Gastroesophageal sphincter (tissue), 4 donors: ENCODE data around the gene NRXN3. TPM values are rescaled to one million over a fixed set of nuclear protein-coding genes. Genes with fewer than 3 reads are reported as not detected.
A peak's percentile ranks its signal among the peaks of the same experiment; 100 is the strongest.

Experiments
- ATAC-seq: fragments of 150-250 bp; one replicate; pipeline ENCODE4 v1.9.1; 2016; ENCODE audit warnings: mild to moderate bottlenecking, moderate library complexity
- H3K27ac ChIP-seq, 4 donors: fragments of 200-600 bp; sonication (generic) in 3 of 4; 1 replicate in 3 of 4; 2 replicates in 1 of 4; pipeline ENCODE4 v1.5.1; 2016 to 2019
- H3K27me3 ChIP-seq: fragments of 200-600 bp; sonication (generic); one replicate; pipeline ENCODE4 v1.5.1; 2019
- H3K36me3 ChIP-seq, 2 donors: fragments of 200-600 bp; sonication (generic); one replicate each; pipeline ENCODE4 v1.5.1; 2019; ENCODE audit warnings: control low read depth in 1 of 2
- H3K4me1 ChIP-seq, 3 donors: fragments of 200-600 bp; sonication (generic); 1 replicate in 2 of 3; 2 replicates in 1 of 3; pipeline ENCODE4 v1.5.1; 2016 to 2019; ENCODE audit warnings: control low read depth in 2 of 3
- H3K4me3 ChIP-seq, 2 donors: fragments of 200-600 bp; sonication (generic); one replicate each; pipeline ENCODE4 v1.5.1; 2019; ENCODE audit warnings: mild to moderate bottlenecking in 1 of 2, moderate library complexity in 1 of 2
- H3K9me3 ChIP-seq, 3 donors: fragments of 200-600 bp; sonication (generic); one replicate each; pipeline ENCODE4 v1.5.1; 2017 to 2019; ENCODE audit warnings: control low read depth in 2 of 3
- EP300 ChIP-seq: sonication (generic); formaldehyde crosslinking; IDR thresholded peaks from one replicate; pipeline ENCODE4 v1.6.1; 2017; ENCODE audit warnings: antibody characterized with exemption, mild to moderate bottlenecking
- POLR2A ChIP-seq, 2 donors: fragments of 450-650 bp; IDR thresholded peaks; one replicate each; pipeline ENCODE4 v1.6.1; 2017; ENCODE audit warnings: antibody characterized with exemption in 2 of 2, mild to moderate bottlenecking in 2 of 2, moderate library complexity in 1 of 2
- POLR2AphosphoS5 ChIP-seq: sonication (generic); formaldehyde crosslinking; IDR thresholded peaks from one replicate; pipeline ENCODE4 v1.6.1; 2017; ENCODE audit warnings: antibody characterized with exemption
- WGBS, 2 donors: methylation state at CpG; one replicate each; pipeline ENCODE4 v1.1.5; 2018; ENCODE audit warnings: low coverage in 1 of 2; 5-methylcytosine and 5-hydroxymethylcytosine counted together
- total RNA-seq, 4 donors: library from RNA; depleted of rRNA; stranded (reverse); fragments of >200 nt; gene quantifications; one replicate each; pipeline ENCODE4 v1.1.0, GENCODE V29; 2016
- TF ChIP-seq, protein P1 (sequence below), 4 experiments: fragments of 200-600 bp in 2 of 4; fragments of 450-650 bp in 2 of 4; sonication (generic) in 1 of 4; IDR thresholded peaks; one replicate each; pipeline ENCODE4 v1.5.1; 2017 to 2019; ENCODE audit warnings: antibody characterized with exemption in 4 of 4, mild to moderate bottlenecking in 2 of 4, moderate library complexity in 2 of 4

Gene NRXN3
- total RNA-seq, 4 donors from 2014 or later: 74.2 to 192 (median 98.2) TPM

GRCh38 chr14:79275292-79275655, 1105.1 kb downstream of the NRXN3 start:
- 62 to 73% methylated on average over 4 of the region's 4 CpGs for WGBS, 2 donors
- Histone ChIP-seq H3K27me3 (no peaks in the 10 kb centered on the region), H3K9me3 (no peaks in the 10 kb centered on the region), H3K4me3 (no peak overlapping the region), H3K27ac (no peak overlapping the region), H3K36me3 (no peaks in the 10 kb centered on the region), H3K4me1 (peaks cover 0 to 34% (median 9%) of the 10 kb centered on the region in 3 donors)
- ATAC-seq: no peak
- TF ChIP-seq POLR2AphosphoS5 (no peak), EP300 (no peak), POLR2A (IDR thresholded peaks at IDR 0.05) (no peak)
- TF ChIP-seq, protein P1, sequence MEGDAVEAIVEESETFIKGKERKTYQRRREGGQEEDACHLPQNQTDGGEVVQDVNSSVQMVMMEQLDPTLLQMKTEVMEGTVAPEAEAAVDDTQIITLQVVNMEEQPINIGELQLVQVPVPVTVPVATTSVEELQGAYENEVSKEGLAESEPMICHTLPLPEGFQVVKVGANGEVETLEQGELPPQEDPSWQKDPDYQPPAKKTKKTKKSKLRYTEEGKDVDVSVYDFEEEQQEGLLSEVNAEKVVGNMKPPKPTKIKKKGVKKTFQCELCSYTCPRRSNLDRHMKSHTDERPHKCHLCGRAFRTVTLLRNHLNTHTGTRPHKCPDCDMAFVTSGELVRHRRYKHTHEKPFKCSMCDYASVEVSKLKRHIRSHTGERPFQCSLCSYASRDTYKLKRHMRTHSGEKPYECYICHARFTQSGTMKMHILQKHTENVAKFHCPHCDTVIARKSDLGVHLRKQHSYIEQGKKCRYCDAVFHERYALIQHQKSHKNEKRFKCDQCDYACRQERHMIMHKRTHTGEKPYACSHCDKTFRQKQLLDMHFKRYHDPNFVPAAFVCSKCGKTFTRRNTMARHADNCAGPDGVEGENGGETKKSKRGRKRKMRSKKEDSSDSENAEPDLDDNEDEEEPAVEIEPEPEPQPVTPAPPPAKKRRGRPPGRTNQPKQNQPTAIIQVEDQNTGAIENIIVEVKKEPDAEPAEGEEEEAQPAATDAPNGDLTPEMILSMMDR (IDR thresholded peaks at IDR 0.05): no peak

DNA sequence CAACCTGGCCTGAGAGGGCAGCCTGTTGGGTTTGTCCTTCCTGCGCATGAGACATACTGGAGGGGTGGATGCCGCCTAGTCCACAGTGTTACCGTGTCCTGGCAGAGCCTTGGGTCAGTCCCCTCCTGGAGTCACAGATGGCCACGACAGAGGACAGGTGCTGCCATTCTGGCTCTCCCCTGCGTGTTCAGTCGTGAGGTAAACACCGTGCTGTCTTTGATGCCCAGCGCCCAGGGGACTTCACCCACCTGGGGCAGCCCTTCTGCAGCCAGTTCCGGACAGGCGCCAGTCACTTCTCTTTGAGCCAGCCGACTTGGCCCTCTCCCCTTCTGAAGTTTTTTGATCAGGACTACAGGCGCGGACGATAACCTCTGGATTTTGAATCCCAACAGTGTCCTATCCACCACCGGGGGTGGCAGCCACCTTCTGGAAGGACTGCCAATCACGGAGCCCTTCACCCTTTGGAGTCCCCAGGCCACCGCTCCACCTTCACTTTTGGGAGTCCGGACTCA, 1108.2 kb downstream of the NRXN3 start:
- ATAC-seq: no peak
- WGBS, 2 donors: 55 to 71% methylated on average over 4 to 10 of the region's 18 CpGs
- H3K4me3 ChIP-seq: peak overlapping the region; percentile 60 to 70
- H3K27me3 ChIP-seq: no peaks in the 10 kb centered on the region
- H3K4me1 ChIP-seq: peaks cover 0 to 30% (median 9%) of the 10 kb centered on the region in 3 donors
- H3K27ac ChIP-seq: peak overlapping the region in 3 of 4 donors; percentile 71 to 77 (median 76)
- H3K36me3 ChIP-seq: no peaks in the 10 kb centered on the region
- H3K9me3 ChIP-seq: no peaks in the 10 kb centered on the region
- TF ChIP-seq, protein P1 (IDR thresholded peaks at IDR 0.05): no peak
- TF ChIP-seq EP300 (no peak), POLR2AphosphoS5 (no peak), POLR2A (IDR thresholded peaks at IDR 0.05) (no peak)

DNA sequence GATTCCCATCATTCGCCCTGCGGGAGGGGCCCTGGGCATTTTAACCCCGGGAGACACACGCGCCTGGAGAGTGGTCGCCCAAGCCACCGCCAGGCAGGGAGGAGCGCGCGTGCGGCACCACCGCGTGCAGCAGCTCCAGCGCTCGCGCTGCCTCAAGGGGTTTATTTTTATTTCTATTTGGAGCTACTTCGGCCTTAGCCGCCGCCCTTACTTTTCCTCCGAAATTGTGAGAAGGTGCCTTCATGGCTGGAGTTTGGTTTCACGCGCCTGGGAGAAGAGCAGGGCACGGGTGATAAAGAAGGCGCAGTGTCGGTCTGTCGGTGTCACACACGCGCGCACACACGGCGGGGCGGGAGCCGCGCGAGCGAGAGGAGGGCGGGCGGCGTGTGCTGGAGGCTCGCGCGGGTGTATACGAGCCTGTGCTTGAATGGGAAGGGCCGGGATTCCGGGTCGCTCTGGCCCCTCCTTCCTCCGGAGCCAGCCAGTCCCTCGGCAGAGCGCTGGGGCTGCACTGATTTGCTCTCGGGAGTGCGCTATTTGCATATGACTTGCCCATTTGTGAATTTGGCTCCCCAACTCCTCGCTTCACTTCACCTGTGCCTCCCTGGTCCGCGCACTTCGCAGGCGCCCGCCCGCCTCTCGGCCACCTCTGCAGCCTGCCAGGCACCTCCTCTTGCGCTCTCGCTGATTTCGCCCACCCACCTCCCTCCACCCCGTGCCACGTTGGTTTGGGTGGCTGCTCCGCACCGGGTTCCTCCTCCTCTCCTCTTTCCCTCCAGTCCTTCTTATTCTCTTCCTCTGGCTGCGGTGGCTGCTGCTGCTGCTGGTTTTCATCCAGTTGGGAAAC, 1108.8 kb downstream of the NRXN3 start:
- ATAC-seq: peak; percentile 97
- TF ChIP-seq POLR2A (IDR thresholded peaks at IDR 0.05): peak; percentile 50 to 54
- TF ChIP-seq, protein P1 (IDR thresholded peaks at IDR 0.05): peak in 1 of 4 experiments; percentile 13
- no peak for TF ChIP-seq EP300
- peak; percentile 91 for TF ChIP-seq POLR2AphosphoS5
- 0 to 1% methylated on average over 18 to 31 of the region's 67 CpGs for WGBS, 2 donors
- no peaks in the 10 kb centered on the region for H3K27me3 ChIP-seq
- no peaks in the 10 kb centered on the region for H3K9me3 ChIP-seq
- H3K4me3 ChIP-seq: peak overlapping the region; percentile 60 to 70
- H3K36me3 ChIP-seq: no peaks in the 10 kb centered on the region
- H3K4me1 ChIP-seq: peaks cover 0 to 30% (median 9%) of the 10 kb centered on the region in 3 donors
- H3K27ac ChIP-seq: peak overlapping the region; percentile 11 to 77 (median 74)

DNA sequence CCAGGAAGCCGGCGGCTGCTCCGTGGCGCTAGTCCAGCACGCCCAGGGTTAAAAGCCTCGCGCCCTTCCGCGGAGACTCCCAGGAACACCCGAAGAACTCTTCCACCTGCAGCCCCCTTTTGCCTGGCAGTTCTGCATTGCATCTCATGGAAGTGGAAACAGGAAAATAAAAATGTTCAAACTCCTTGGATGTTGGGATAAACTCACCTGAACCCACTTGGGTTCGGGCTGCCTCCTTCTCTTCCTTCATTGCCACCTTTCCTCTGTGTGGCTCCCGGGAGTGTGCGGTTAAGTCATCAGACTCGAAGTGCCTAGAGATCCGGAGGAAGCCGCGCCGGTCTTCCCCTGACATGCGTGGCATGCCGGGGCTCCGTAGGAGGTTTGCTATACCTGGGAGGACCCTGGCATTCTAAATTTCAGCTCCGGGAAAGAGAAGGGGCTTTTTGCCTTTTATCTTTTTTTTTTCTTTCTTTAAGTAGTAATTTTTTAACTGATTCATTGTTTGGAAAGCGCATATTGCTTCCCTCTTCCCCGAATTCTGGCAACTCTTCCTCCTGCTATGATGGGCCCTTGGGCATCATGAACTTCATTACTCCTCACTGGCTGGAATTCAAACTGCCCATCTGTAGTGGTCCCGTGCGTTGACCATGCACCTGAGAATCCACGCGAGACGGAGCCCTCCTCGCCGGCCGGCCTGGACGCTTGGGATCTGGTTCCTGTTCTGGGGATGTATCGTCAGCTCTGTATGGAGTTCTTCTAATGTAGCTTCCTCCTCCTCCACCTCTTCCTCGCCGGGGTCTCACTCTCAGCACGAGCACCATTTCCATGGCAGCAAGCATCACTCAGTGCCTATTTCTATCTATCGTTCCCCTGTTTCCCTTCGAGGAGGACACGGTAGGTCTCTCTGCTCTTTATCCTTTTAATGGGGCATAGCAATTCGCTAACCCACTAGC, 1109.7 kb downstream of the NRXN3 start:
- H3K36me3 ChIP-seq: no peaks in the 10 kb centered on the region
- peaks cover 0 to 28% (median 9%) of the 10 kb centered on the region in 3 donors for H3K4me1 ChIP-seq
- no peaks in the 10 kb centered on the region for H3K27me3 ChIP-seq
- TF ChIP-seq EP300: no peak
- TF ChIP-seq POLR2AphosphoS5: no peak
- TF ChIP-seq, protein P1 (IDR thresholded peaks at IDR 0.05): no peak
- TF ChIP-seq POLR2A (IDR thresholded peaks at IDR 0.05): no peak
- ATAC-seq: no peak
- 1 to 2% methylated on average over 22 to 26 of the region's 41 CpGs for WGBS, 2 donors
- H3K9me3 ChIP-seq: no peaks in the 10 kb centered on the region
- peak overlapping the region; percentile 60 to 70 for H3K4me3 ChIP-seq
- H3K27ac ChIP-seq: peak overlapping the region; percentile 7 to 77 (median 74)
